Astrocyte (in vitro differentiated cells and primary cell): ENCODE measurements around the gene F5. TPM values are rescaled to one million over a fixed set of nuclear protein-coding genes. Genes with fewer than 3 reads are reported as not detected.
A peak's percentile ranks its signal among the peaks of the same experiment; 100 is the strongest.

Source experiments
- DNase-seq: peaks from one replicate; pipeline ENCODE4 v3.0.0-alpha.2; 2010; ENCODE audit warnings: low read depth
- FAIRE-seq: peaks from 2 replicates; lab custom pipeline; 2011; peaks lifted over from hg19 to GRCh38; lab: Jason Lieb, UNC
- H2AFZ ChIP-seq: 2 replicates; pipeline ENCODE4 v1.6.0; 2012; ENCODE audit warnings: low read depth, low read length, inconsistent platforms
- H3K27ac ChIP-seq: 2 replicates; pipeline ENCODE4 v1.5.1; 2011; ENCODE audit warnings: low read depth, low read length, inconsistent platforms
- H3K27me3 ChIP-seq: 2 replicates; pipeline ENCODE4 v1.6.0; 2011; ENCODE audit warnings: low read length, inconsistent platforms; ENCODE audit not compliant: insufficient read depth
- H3K36me3 ChIP-seq: 2 replicates; pipeline ENCODE4 v1.5.1; 2011; ENCODE audit warnings: low read length, inconsistent platforms; ENCODE audit not compliant: insufficient read depth
- H3K4me1 ChIP-seq: 2 replicates; pipeline ENCODE4 v1.5.1; 2011; ENCODE audit warnings: low read length, inconsistent platforms; ENCODE audit not compliant: insufficient read depth
- H3K4me2 ChIP-seq: 2 replicates; pipeline ENCODE4 v1.6.0; 2012; ENCODE audit warnings: low read length, inconsistent platforms
- H3K4me3 ChIP-seq: 2 replicates; pipeline ENCODE4 v1.5.1; 2011; ENCODE audit warnings: low read depth, mild to moderate bottlenecking, low read length, inconsistent platforms; ENCODE audit not compliant: insufficient read depth
- H3K79me2 ChIP-seq: 2 replicates; pipeline ENCODE4 v1.6.0; 2012; ENCODE audit warnings: mild to moderate bottlenecking, low read length, inconsistent platforms; ENCODE audit not compliant: insufficient read depth
- H3K9ac ChIP-seq: 2 replicates; pipeline ENCODE4 v1.6.0; 2012; ENCODE audit warnings: mild to moderate bottlenecking, low read length, inconsistent platforms
- H3K9me3 ChIP-seq: 2 replicates; pipeline ENCODE4 v1.5.1; 2012; ENCODE audit warnings: low read depth, mild to moderate bottlenecking, low read length, inconsistent platforms; ENCODE audit not compliant: insufficient read depth
- H4K20me1 ChIP-seq: 2 replicates; pipeline ENCODE4 v1.6.0; 2012; ENCODE audit warnings: low read length, inconsistent platforms; ENCODE audit not compliant: insufficient read depth
- H3K27ac Mint-ChIP-seq: one replicate; pipeline ENCODE4 v1.8.0; 2021; ENCODE audit warnings: mild to moderate bottlenecking, mixed read lengths; ENCODE audit not compliant: unreplicated experiment
- H3K27me3 Mint-ChIP-seq: one replicate; pipeline ENCODE4 v1.8.0; 2021; ENCODE audit warnings: low read depth, mixed read lengths; ENCODE audit not compliant: unreplicated experiment
- H3K36me3 Mint-ChIP-seq: one replicate; pipeline ENCODE4 v1.8.0; 2021; ENCODE audit warnings: low read depth, mixed read lengths; ENCODE audit not compliant: unreplicated experiment
- H3K4me1 Mint-ChIP-seq: one replicate; pipeline ENCODE4 v1.8.0; 2021; ENCODE audit warnings: low read depth, mixed read lengths; ENCODE audit not compliant: unreplicated experiment
- H3K4me3 Mint-ChIP-seq: one replicate; pipeline ENCODE4 v1.8.0; 2021; ENCODE audit warnings: mild to moderate bottlenecking, moderate library complexity, mixed read lengths; ENCODE audit not compliant: unreplicated experiment
- H3K9me3 Mint-ChIP-seq: one replicate; pipeline ENCODE4 v1.8.0; 2021; ENCODE audit warnings: mild to moderate bottlenecking, mixed read lengths; ENCODE audit not compliant: unreplicated experiment
- CTCF ChIP-seq: IDR thresholded peaks from 2 replicates; pipeline ENCODE4 v1.5.1; 2011; ENCODE audit warnings: low read depth, mild to moderate bottlenecking, inconsistent platforms, low read length, moderate library complexity; ENCODE audit not compliant: insufficient read depth
- EZH2 ChIP-seq: IDR thresholded peaks from 2 replicates; pipeline ENCODE4 v1.6.1; 2012; ENCODE audit warnings: mild to moderate bottlenecking, low read length, inconsistent platforms; ENCODE audit not compliant: insufficient read depth
- total RNA-seq: library from RNA; stranded (reverse); gene quantifications from 2 replicates; pipeline ENCODE4 v1.2.1, GENCODE V29; 2021

F5 gene
- total RNA-seq, 1 donor from 2014 or later: 0.18 TPM

GRCh38 chr1:169487133-169487532 is 99.1 kb downstream of the F5 start:
- Histone ChIP-seq H3K9me3 (no peaks in the 10 kb centered on the region), H2AFZ (no peak overlapping the region), H3K79me2 (peaks cover 32% of the 10 kb centered on the region), H3K27me3 (no peaks in the 10 kb centered on the region), H3K4me2 (peak overlapping the region; percentile 94), H3K36me3 (no peaks in the 10 kb centered on the region), H3K4me1 (peaks cover 30% of the 10 kb centered on the region), H3K27ac (peak overlapping the region; percentile 99), H4K20me1 (peaks cover 23% of the 10 kb centered on the region), H3K4me3 (peak overlapping the region; percentile 82), H3K9ac (peak overlapping the region; percentile 96)
- FAIRE-seq: no peak
- no peak for DNase-seq
- TF ChIP-seq EZH2: no peak
- TF ChIP-seq CTCF: no peak
- Mint-ChIP-seq H3K27ac (peak overlapping the region; percentile 98), H3K36me3 (no peaks in the 10 kb centered on the region), H3K4me3 (peak overlapping the region; percentile 95), H3K4me1 (peaks cover 38% of the 10 kb centered on the region), H3K27me3 (no peaks in the 10 kb centered on the region), H3K9me3 (no peaks in the 10 kb centered on the region)

GRCh38 chr1:169486281-169487051 is 99.8 kb downstream of the F5 start:
- Histone ChIP-seq H3K79me2 (peaks cover 36% of the 10 kb centered on the region), H3K27ac (peak overlapping the region; percentile 99), H3K4me2 (peak overlapping the region; percentile 94), H3K9me3 (no peaks in the 10 kb centered on the region), H3K9ac (peak overlapping the region; percentile 96), H3K4me1 (peaks cover 30% of the 10 kb centered on the region), H3K27me3 (no peaks in the 10 kb centered on the region), H4K20me1 (peaks cover 26% of the 10 kb centered on the region), H2AFZ (peak overlapping the region; percentile 67), H3K36me3 (no peaks in the 10 kb centered on the region), H3K4me3 (peak overlapping the region; percentile 82)
- TF ChIP-seq CTCF (no peak), EZH2 (no peak)
- peak overlapping the region; percentile 95 for H3K4me3 Mint-ChIP-seq
- peak overlapping the region; percentile 98 for H3K27ac Mint-ChIP-seq
- H3K4me1 Mint-ChIP-seq: peaks cover 31% of the 10 kb centered on the region
- H3K9me3 Mint-ChIP-seq: no peaks in the 10 kb centered on the region
- H3K36me3 Mint-ChIP-seq: no peaks in the 10 kb centered on the region
- no peaks in the 10 kb centered on the region for H3K27me3 Mint-ChIP-seq
- FAIRE-seq (peak; percentile 65), DNase-seq (peak; percentile 69)
